Subcutaneous adipose tissue (tissue), 4 donors: ENCODE data around the gene SNORC. TPM values are rescaled to one million over a fixed set of nuclear protein-coding genes. Genes with fewer than 3 reads are reported as not detected.

Experiments used
- small RNA-seq: library from RNA; depleted of rRNA; stranded (forward); fragments of <200 nt; gene quantifications from one replicate; pipeline ENCODE3, GENCODE V24; 2016
- total RNA-seq, 4 donors: library from RNA; depleted of rRNA; stranded (reverse); fragments of >200 nt; gene quantifications; one replicate each; pipeline ENCODE4 v1.1.0, GENCODE V29; 2016
- TF ChIP-seq, protein P1 (sequence below): fragments of 450-650 bp; IDR thresholded peaks from one replicate; pipeline ENCODE4 v1.5.1; 2016; ENCODE audit warnings: low read depth, mild to moderate bottlenecking, control low read depth, antibody characterized with exemption, moderate library complexity

Gene SNORC
- total RNA-seq, 4 donors from 2014 or later: 0.17 to 0.57 (median 0.49) TPM; not detected in 1

DNA sequence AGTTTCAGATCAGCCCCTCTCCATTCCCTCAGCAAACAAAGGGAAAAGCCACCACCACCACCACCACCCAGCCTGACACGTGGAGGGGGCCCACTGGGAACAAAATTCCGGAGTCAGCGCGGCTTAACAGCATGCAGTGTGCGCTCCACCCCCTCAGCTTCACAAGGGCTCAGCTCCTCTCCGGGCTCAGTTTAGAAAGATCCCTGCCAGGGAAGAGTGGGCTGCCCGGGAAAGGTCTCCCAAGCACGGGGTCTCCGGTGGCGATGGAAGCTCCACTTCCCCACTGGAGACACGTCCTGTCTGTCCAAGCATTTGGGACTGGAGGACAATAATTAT, 55.7 kb downstream of the SNORC start:
- TF ChIP-seq, protein P1, sequence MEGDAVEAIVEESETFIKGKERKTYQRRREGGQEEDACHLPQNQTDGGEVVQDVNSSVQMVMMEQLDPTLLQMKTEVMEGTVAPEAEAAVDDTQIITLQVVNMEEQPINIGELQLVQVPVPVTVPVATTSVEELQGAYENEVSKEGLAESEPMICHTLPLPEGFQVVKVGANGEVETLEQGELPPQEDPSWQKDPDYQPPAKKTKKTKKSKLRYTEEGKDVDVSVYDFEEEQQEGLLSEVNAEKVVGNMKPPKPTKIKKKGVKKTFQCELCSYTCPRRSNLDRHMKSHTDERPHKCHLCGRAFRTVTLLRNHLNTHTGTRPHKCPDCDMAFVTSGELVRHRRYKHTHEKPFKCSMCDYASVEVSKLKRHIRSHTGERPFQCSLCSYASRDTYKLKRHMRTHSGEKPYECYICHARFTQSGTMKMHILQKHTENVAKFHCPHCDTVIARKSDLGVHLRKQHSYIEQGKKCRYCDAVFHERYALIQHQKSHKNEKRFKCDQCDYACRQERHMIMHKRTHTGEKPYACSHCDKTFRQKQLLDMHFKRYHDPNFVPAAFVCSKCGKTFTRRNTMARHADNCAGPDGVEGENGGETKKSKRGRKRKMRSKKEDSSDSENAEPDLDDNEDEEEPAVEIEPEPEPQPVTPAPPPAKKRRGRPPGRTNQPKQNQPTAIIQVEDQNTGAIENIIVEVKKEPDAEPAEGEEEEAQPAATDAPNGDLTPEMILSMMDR: no peak

DNA sequence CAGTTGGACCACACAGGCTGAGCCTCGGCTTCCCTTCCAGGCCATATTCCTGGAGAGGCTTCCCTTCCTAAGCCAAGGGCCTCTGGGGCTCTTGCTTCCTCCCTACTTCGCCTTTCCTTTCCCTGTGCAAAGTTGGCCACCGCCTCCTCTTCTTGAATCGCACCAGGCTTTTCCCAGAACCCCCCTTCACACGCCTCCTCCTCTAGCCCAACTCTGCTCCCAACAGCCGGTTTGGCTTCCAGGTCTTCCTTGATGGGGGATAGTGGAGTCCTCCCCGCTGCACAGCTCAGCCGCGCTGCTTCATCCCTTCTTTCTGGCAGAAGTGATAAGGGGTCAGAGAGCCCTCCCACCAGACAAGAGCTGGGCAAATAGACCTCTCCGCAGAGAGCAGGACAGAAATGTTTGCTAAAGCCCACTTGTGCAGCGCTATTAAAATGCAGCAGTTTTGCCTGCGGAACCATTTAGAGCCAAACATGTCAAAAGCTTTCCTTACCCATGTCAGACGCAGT, 56.4 kb downstream of the SNORC start:
- TF ChIP-seq, protein P1: no peak

DNA sequence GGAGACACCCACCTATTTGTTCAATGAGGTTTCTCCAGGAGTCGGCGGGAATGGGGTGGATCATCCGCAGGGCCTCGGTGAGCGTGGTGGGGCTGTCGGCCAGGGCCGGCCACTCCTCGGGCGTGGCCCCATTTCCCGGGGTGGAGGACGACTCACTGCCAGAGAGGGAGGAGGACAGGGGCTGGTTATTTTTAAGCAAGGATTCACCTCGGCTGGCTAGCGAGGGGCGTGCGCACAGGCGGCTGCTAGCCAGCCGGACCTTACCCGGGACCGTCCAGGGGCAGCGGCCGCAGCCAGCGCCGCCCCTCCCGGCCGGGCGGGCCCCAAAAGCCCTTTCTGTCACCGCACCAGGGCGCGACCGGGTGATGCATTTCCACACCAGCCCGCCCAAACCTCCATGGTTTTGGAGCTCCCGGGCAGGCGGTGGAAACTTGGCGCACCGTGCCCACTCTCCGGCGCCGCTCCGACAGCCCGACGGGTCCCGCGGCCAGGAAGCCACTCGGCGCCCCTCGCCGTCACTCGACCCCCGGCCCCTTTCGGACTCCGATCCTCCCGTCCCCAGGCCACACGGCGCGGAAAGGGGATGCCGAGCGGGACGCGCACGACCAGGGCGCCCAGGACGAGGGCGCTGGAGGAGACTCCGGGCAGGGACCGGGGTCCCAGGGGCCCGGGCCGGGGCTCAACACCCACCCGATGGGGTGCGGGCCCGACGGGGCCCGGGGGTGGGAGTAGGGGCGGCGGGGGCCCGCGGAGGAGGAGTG, 57.1 kb downstream of the SNORC start:
- TF ChIP-seq, protein P1: no peak

DNA sequence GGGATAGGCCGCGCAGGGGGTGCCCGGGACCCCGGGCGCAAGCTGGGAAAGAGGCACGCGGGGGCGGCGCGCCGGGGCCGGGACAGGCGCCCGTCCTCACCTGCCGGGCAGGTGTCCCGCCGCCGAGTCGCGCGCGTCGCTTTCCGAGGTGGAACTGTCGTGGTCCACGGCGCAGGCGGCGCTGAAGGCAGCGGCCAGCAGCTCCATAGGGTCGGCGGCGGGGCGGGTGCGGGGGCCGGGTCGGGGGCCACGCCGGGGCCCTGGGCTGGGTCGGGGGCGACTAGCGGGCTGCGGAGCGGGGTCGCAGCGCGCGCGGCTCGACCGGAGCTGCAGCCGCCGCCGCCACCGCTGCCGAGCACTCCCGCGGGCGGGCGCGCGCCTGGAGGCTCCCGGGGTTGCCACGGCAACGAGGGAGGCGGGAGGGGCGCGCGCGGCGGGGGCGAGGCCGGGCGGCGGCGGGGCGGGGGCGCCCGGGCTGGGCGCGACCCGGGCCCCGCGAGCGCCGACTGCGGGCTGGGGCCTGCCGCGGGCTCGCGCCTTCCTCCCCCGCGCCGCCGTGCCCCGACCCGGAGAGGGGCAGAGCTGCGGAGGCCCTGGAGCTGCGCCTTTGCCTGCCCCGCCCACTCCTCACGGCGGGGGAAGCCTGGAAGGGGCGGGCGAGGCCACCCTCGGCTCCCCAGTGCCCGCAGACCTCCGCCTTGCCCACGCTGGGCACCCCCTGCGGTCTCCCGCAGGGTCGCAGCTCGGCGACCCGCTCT, 57.9 kb downstream of the SNORC start:
- TF ChIP-seq, protein P1: no peak

Small RNA genes lying within 50 kb of the gene (small RNA-seq; reads per million reads assigned to genes)
- gene RF00019: 0.49 reads per million

Other genes with a start within 250 kb of the SNORC start
- gene EFHD1, start 236.7 kb upstream of the SNORC start, total RNA-seq: 10 to 100 TPM in 3 of 4 donors, 1 to 10 TPM in 1; 6.0 to 56.9 (median 25.8) TPM
- gene GIGYF2, start 172.9 kb upstream of the SNORC start, total RNA-seq: 10 to 100 TPM; 73.8 to 90.4 (median 82.6) TPM
- not detected for gene KCNJ13, start 93.7 kb upstream of the SNORC start, total RNA-seq
- 1 to 10 TPM in 1 of 4 donors, under 1 TPM in 2, not detected in 1; 0.16 to 1.3 (median 0.17) TPM for gene NGEF, start 143.0 kb downstream of the SNORC start, total RNA-seq
- not detected for gene NEU2, start 162.4 kb downstream of the SNORC start, total RNA-seq
- gene INPP5D, start 190.1 kb downstream of the SNORC start, total RNA-seq: 10 to 100 TPM; 26.6 to 40.6 (median 27.0) TPM